Caki2 (cell line): ENCODE data around the gene CLSTN2. TPM values are rescaled to one million over a fixed set of nuclear protein-coding genes. Genes with fewer than 3 reads are reported as not detected.

Experiments used
- DNase-seq: peaks from one replicate; pipeline ENCODE4 v3.0.0-alpha.2; 2015; ENCODE audit warnings: low read depth
- in situ Hi-C: cut with HindIII; loops from 2 replicates; pipeline ENCODE4 v1.10.0; 2016; ENCODE audit warnings: low sequenced_read_pairs, low pct_unique_long_range_greater_than_20kb, mixed read lengths
- total RNA-seq: library from RNA; depleted of rRNA; stranded (reverse); fragments of >200 nt; shearing (Covaris generic); gene quantifications from 2 replicates; pipeline ENCODE4 v1.2.3, GENCODE V29; 2014; ENCODE audit warnings: low replicate concordance

The CLSTN2 gene
- total RNA-seq, 1 experiment from 2014 or later = 37.8 TPM

DNA sequence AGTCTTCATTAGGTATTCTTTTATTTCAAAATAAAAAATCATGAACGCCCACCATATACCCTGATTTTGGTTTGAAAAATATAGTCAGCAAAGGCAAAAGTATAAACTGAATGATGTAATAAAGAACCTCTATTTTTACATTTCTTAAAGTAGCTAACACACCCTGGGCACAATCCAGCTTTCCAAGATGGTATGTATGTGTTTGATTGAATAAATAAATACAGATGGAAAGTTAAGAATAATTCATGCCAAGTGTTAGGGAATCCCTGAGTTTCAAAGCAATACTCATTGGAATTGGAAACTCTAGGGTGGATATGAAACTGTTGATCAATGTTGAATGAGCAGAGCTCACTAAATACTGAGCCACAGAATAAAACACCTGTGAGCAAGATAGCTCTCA is 679.0 kb downstream of the CLSTN2 start:
- no peak for DNase-seq
- in situ Hi-C loops = no loop called here

GRCh38 chr3:140617135-140617534 is 682.1 kb downstream of the CLSTN2 start:
- no peak for DNase-seq
- in situ Hi-C loops = no loop called here

- DNase-seq = peak; percentile 15
- in situ Hi-C loops = no loop called here
Observed at GRCh38 chr3:140626856-140627255, 691.9 kb downstream of the CLSTN2 start.
